Cardiac fibroblast (primary cell): ENCODE measurements around the gene EPB41L2.

Experiments used
- DNase-seq, 2 donors: peaks; one replicate each; pipeline versions ENCODE4 v3.0.0 to v3.0.0-alpha.2; 2010; ENCODE audit warnings: low read depth in 2 of 2
- H3K4me3 ChIP-seq, 2 donors: replicated peaks in 1 of 2; 1 replicate in 1 of 2; 2 replicates in 1 of 2; pipeline ENCODE4 v1.5.1; 2011; ENCODE audit warnings: low read depth in 2 of 2, low read length in 2 of 2, mild to moderate bottlenecking in 2 of 2, moderate library complexity in 1 of 2
- CTCF ChIP-seq: IDR thresholded peaks from one replicate; pipeline ENCODE4 v1.5.1; 2011; ENCODE audit warnings: low read depth, mild to moderate bottlenecking, low read length, inconsistent platforms

The EPB41L2 gene

DNA sequence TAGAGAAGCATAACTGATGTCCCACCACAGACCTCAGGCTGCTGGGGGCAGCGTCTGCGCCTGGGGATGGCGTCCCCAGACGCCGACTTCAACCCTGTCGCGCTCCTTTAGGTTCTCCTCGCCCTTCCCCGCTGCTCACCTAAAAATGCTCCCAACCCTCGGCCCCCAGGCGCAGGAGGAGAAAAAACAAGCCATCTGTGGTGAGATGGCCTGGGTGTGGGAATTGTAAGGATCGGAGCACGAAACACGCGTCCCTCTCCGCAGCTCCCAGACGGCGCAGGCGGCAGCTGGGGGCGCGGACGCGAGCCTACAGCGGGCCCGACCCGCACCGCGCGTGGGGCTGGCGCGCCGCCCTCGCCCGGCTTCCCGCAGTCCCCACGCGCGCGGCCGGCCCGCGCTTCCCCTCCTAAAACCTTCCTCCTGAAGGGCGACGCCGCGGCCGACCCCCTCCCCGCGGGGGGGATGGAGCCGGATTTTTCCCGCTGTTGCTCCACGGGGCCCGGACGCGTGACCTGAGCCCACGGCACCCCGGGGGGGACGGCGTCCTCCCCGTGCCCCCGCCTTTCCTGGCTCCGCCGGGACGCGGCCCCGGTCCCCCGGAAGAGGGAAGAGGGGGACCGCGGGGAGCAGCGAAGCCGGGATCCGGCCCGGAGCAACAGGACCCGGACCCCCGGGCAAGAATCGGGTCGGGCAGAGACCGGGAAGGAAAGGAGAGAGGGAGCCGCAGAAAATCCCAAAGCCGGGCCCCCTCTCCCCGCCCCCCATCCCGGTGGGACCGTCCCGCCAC is 611 bp downstream of the EPB41L2 start:
- peak in 1 of 2 donors; percentile 29 for DNase-seq
- peak overlapping the region; percentile 85 for H3K4me3 ChIP-seq
- TF ChIP-seq CTCF: no peak

DNA sequence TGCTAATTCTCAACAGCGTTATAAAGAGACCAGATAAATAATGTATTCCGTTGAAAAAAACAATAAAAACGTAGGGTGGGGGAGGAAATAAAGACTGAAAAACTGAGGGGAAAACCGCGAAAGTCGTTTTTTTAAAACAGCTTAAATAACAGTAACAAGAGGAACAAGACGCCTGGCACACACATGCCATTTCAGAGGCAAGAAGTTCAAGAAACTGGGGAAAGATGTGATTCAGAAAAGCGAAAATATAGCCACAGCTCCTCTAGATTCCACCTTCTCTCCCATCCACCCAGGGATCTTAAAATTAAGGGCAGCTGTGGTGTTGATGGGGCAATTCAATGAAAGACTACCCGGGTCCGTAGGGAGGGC is 1.3 kb downstream of the EPB41L2 start:
- H3K4me3 ChIP-seq: peak overlapping the region; percentile 85
- TF ChIP-seq CTCF: no peak
- DNase-seq: peak in 1 of 2 donors; percentile 39

- DNase-seq: peak; percentile 59 to 64
- peak overlapping the region; percentile 85 for H3K4me3 ChIP-seq
- TF ChIP-seq CTCF: no peak
Observed at GRCh38 chr6:131061041-131061750, 1.8 kb downstream of the EPB41L2 start.

GRCh38 chr6:131060311-131060710 is 2.7 kb downstream of the EPB41L2 start:
- TF ChIP-seq CTCF: no peak
- H3K4me3 ChIP-seq: no peak overlapping the region
- DNase-seq: peak in 1 of 2 donors; percentile 31

DNA sequence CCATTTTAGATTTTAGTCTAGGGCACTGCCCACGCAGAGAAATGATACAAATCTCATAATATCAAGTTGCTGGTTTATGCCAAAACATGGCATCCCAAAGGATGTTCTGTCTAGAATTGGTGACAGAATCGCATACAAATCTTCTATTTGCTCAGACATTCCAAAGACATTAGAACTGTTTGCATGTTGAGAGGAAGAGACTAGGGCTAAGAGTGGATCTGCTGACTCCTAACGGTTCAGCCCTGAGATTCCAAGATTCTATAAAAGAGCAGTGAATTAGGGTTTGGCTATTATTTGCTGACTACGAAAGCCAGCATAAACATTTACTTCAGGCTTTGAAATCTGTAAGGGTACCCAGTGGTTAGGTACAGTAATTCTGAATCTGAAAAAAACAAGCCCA is 3.6 kb downstream of the EPB41L2 start:
- peak; percentile 56 to 77 for DNase-seq
- H3K4me3 ChIP-seq: no peak overlapping the region
- no peak for TF ChIP-seq CTCF

DNA sequence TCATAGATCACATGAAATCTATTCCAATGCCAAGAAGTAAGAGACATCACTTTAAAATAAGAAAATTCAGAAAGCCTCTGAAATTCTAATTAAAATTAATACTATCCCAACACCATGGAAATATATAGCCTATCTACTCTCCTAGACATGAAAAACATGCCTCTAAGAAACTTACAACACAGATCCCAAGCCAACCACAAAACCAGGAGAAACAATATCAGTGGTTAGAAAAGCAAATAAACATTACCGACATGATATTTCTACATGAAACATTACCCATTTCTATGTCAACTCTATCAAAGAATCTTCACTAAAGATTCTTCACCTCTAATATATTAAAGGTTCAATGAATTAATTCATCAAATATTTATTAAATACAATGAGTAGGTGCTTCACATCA is 4.8 kb downstream of the EPB41L2 start:
- TF ChIP-seq CTCF: no peak
- peak in 1 of 2 donors; percentile 40 for DNase-seq

More for the DNA sequence above, 4.8 kb downstream of the EPB41L2 start:
- H3K4me3 ChIP-seq: no peak overlapping the region
